Measurements from ENCODE around the gene B3GNT9.

DNA sequence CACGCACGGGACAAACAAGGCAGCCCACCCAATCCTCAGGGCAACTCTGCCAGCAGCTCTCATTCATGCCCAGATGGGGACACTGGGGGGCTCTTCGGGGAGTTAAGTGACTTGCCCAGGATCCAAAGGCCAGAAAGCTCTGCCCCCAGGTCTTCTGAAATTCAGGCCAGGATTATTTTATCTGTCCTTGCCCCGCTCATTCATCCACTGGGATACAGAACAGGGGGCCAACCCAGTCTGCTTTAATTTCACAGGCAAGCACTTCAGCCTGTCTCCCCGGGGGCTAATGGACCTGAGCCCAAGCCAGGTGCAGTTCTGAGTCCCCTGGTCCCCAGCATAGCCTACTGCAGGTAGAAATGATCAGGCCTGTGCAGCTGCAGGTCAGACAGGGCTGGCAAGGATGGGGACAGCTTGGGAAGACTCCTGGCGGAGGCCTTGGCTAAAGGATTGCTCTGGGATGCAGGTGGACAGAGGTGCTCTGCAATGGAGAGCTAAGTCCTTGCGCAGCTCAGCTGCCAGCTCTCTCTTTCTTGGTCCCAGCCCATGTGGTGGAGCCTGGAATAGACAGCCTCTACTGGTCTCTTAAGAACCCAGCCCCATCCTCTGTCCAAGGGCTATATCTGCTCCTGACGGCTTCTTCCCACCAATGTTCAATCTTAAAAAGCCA is 766 bp upstream of the B3GNT9 start:
- TF ChIP-seq, protein P1, sequence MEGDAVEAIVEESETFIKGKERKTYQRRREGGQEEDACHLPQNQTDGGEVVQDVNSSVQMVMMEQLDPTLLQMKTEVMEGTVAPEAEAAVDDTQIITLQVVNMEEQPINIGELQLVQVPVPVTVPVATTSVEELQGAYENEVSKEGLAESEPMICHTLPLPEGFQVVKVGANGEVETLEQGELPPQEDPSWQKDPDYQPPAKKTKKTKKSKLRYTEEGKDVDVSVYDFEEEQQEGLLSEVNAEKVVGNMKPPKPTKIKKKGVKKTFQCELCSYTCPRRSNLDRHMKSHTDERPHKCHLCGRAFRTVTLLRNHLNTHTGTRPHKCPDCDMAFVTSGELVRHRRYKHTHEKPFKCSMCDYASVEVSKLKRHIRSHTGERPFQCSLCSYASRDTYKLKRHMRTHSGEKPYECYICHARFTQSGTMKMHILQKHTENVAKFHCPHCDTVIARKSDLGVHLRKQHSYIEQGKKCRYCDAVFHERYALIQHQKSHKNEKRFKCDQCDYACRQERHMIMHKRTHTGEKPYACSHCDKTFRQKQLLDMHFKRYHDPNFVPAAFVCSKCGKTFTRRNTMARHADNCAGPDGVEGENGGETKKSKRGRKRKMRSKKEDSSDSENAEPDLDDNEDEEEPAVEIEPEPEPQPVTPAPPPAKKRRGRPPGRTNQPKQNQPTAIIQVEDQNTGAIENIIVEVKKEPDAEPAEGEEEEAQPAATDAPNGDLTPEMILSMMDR (IDR thresholded peaks at IDR 0.05) = no peak
- no peak for TF ChIP-seq POLR2A (IDR thresholded peaks at IDR 0.05)
